GM19025 (cell line): ENCODE data around the gene SLC7A4.

Source experiments
- ATAC-seq: cut with Tn5 transposase; IDR thresholded peaks from one replicate; pipeline ENCODE4 v1.9.1; 2021; ENCODE audit warnings: mild to moderate bottlenecking, low read depth, moderate library complexity; ENCODE audit not compliant: unreplicated experiment

SLC7A4 gene

GRCh38 chr22:20990184-20991180 is 41.9 kb downstream of the SLC7A4 start:
- no peak for ATAC-seq

DNA sequence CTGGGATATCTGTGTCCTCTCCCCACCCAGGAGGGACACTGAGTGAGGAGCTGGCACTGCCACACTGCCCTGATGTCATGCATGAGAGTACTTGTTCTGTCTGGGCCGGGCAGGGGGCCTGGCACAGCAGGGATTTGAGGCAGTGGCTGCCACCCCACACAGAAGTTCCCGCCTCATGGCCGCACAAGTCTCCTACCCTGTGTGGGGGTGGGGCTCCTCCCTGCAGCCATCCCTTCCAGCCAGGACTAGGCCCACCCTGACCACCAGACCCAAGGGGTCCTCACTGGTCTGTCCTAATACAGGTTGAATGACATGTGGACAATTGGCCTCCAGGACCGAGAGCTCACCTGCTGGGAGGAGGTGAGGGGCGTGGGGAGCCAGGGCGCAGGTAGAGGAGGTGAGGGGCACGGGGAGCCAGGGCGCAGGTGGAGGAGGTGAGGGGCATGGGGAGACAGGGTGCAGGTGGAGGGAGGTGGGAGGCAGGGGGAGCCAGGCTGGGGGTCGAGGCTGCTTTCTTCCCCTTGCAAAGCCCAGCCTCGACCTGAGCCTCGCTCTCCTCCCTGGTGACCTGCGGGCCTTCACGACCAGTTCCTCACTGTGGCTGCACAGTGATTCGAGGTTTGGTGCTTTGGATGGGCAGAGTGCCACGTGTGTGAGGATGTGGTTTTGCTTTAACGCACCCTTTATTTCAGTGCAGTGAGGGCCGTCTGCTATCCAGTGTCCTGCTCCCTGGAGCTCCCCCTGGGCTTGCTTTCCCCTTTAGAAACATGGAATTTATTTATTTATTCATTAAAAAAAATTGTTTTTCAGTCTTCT is 42.8 kb downstream of the SLC7A4 start:
- ATAC-seq = no peak

- ATAC-seq = no peak
Measured at GRCh38 chr22:20988573-20989322, 43.6 kb downstream of the SLC7A4 start.

- ATAC-seq = no peak
Measured at GRCh38 chr22:20987375-20987774, 45.0 kb downstream of the SLC7A4 start.

DNA sequence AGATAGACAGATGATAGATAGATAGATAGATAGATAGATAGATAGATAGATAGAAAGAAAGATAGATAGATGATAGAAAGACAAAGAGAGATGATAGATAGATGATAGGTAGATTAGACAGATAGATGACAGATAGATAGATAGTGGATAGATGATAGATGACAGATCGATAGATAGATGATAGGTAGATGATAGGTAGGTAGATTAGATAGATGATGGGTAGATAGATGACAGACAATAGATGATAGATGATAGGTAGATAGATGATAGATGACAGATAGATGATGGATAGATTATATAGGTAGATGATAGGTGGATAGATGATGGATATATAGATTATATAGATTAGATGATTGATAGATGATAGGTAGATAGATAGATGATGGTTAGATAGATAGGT is 46.0 kb downstream of the SLC7A4 start:
- ATAC-seq = no peak

DNA sequence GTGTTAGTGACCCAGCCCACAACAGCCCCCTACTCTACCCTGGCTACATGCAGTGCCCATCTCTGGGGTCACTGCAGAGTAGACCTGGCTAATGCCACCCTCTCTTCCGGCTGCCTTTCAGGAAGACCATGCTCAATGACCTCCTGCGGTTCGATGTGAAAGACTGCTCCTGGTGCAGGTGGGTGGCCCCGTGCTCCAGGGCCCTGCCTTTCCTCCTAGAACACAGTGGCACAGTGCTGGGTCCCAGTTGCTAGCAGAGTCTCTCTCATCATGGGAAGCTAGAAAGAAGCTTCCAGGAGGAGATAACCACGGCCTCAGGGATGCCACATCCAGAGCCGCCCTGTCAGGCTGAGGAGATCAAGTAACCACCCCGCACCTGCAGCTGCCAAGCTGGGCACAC is 46.6 kb downstream of the SLC7A4 start:
- no peak for ATAC-seq

- ATAC-seq = no peak
Measured at GRCh38 chr22:20983081-20983771, 49.1 kb downstream of the SLC7A4 start.

DNA sequence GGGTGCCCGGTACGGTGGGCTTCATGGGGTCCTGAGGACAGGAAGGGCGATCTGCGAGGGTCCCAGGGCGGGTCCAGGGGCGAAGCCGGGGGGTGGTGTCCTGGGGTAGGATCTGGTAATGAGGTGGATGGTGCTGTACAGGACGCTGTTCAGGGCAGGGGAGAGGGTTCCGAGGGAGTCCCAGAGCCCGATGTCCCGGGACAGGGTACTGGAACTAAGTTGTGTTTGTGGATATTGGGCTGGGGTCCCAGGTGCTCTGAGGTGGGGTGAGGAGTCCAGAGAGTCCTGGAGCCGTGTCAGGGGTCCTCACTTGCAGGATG is 49.8 kb downstream of the SLC7A4 start:
- no peak for ATAC-seq

- ATAC-seq = peak; percentile 85
Measured at GRCh38 chr22:20981787-20982562, 50.4 kb downstream of the SLC7A4 start, which contains the start of gene LZTR1. TSS of gene LZTR1 (plus strand) at chr22:20982297. CDS start at chr22:20982372, 75 bp downstream.

DNA sequence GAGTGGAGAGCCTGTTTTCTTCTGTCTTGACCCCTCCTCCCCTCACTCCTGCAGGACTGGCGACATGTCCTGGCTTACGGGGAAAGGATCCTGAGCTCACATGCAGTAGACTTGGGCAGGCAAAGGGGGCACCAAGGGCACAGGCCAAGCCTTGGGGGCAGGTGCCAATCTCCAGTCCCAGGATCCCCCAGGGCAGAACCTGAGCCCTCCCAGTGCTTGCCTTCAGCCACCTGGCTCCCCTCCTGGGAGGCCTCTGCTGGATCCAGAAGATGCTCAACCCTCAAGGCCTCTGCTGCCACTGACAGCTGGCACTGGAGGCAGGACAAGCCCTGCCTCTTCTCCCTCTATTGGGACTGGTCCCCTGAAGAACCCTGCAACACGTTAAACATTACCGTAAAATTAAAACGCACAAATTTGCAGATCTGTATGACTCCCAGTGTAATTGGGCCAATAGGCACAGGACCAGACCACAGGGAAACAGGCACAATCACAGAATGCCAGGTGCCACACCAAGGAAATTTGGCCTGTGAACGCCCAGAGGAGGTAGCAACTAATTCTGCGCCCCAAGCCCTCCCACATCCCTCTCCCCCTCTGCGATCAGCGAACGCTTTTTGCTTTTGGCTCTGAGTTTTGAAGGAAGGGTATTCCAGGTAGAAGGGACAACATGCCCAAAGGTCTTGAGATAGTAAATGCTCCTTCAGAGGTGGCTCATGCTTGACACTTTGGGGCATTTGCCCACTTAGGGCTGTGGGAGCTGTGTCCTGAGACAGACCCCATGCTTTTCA is 51.2 kb downstream of the SLC7A4 start:
- no peak for ATAC-seq

GRCh38 chr22:20980523-20980922 is 51.8 kb downstream of the SLC7A4 start:
- no peak for ATAC-seq

GRCh38 chr22:20979940-20980453 is 52.4 kb downstream of the SLC7A4 start:
- no peak for ATAC-seq

DNA sequence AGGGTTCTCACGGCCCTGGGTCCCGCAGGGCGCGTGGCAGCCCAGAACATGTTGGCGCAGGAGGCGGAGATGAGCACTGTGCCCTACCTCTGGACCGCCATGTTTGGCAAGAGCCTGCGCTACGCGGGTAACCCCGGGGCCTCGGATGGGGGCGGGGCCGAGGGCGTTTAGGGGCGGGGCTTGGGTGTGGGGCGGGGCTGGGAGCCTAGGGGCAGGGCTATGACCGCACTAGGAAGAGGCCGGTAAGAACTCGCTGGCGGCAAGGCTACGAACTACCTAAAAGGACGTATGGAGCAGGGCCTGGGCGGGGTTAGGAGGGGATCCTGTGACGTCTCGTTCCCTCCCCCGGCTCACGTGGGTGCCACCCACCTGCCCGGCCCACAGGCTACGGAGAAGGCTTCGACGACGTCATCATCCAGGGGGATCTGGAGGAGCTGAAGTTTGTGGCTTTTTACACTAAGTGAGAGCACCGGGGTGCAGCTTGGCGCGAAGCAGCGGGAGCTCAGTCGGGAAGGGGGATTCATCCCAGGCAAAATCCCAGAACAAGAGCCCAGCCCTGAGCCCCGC is 53.0 kb downstream of the SLC7A4 start:
- ATAC-seq = no peak
